SKM-1 treated with dmso at 0.1 percent for 144 hours (cell line): ENCODE results near the gene EPHB1.
"Not testable (repeated sequence)": the region's sequence is repeated elsewhere in the genome, so short reads cannot be mapped to it uniquely, and the experiment has no call there.

Experiments used
- DNase-seq: peaks from one replicate; lab custom pipeline; 2025; ENCODE audit not compliant: unreplicated experiment; lab: John Stamatoyannopoulos, UW

EPHB1 gene

GRCh38 chr3:134991472-134992010 is 196.5 kb downstream of the EPHB1 start:
- no peak for DNase-seq

GRCh38 chr3:134992180-134992579 is 197.1 kb downstream of the EPHB1 start:
- no peak for DNase-seq

GRCh38 chr3:134992586-134992985 is 197.5 kb downstream of the EPHB1 start:
- DNase-seq, result no peak

- DNase-seq, result no peak
Measured at GRCh38 chr3:134993011-134993410, 198.0 kb downstream of the EPHB1 start.

- DNase-seq, result no peak
Measured at GRCh38 chr3:134998158-134998557, 203.1 kb downstream of the EPHB1 start.

- no peak for DNase-seq
Measured at GRCh38 chr3:134998855-134999254, 203.8 kb downstream of the EPHB1 start.

- no peak for DNase-seq
Measured at GRCh38 chr3:135000465-135000864, 205.4 kb downstream of the EPHB1 start.

- not testable (repeated sequence) for DNase-seq
Measured at GRCh38 chr3:135005616-135006015, 210.6 kb downstream of the EPHB1 start.

GRCh38 chr3:135007607-135008006 is 212.5 kb downstream of the EPHB1 start:
- no peak for DNase-seq

- DNase-seq, result no peak
Measured at GRCh38 chr3:135008326-135008725, 213.3 kb downstream of the EPHB1 start.

GRCh38 chr3:135009014-135009413 is 214.0 kb downstream of the EPHB1 start:
- no peak for DNase-seq

- DNase-seq, result no peak
Measured at GRCh38 chr3:135012101-135012500, 217.0 kb downstream of the EPHB1 start.

- no peak for DNase-seq
Measured at GRCh38 chr3:135013206-135013605, 218.1 kb downstream of the EPHB1 start.

- DNase-seq, result no peak
Measured at GRCh38 chr3:135014566-135014965, 219.5 kb downstream of the EPHB1 start.

GRCh38 chr3:135017003-135017893 is 222.2 kb downstream of the EPHB1 start:
- DNase-seq, result no peak

GRCh38 chr3:135018149-135018923 is 223.3 kb downstream of the EPHB1 start:
- no peak for DNase-seq

GRCh38 chr3:135020181-135020580 is 225.1 kb downstream of the EPHB1 start:
- DNase-seq, result no peak

GRCh38 chr3:135023996-135024658 is 229.1 kb downstream of the EPHB1 start:
- DNase-seq, result no peak

- DNase-seq, result not testable (repeated sequence)
Measured at GRCh38 chr3:135030768-135031615, 235.9 kb downstream of the EPHB1 start.

GRCh38 chr3:135033737-135034136 is 238.7 kb downstream of the EPHB1 start:
- DNase-seq, result no peak
